Loucy (cell line): ENCODE data around the gene C3orf33.

ENCODE experiments used
- H2AFZ ChIP-seq: fragments of 200-600 bp; sonication (generic); 2 replicates; pipeline ENCODE4 v1.6.0; 2016; ENCODE audit warnings: antibody characterized with exemption, mild to moderate bottlenecking, low read length, moderate library complexity
- H3F3A ChIP-seq: fragments of 200-600 bp; 2 replicates; pipeline ENCODE4 v1.6.0; 2016; ENCODE audit warnings: antibody characterized with exemption, low read depth, mild to moderate bottlenecking
- H3K27me3 ChIP-seq: fragments of 200-600 bp; sonication (generic); 2 replicates; pipeline ENCODE4 v1.6.1; 2014; ENCODE audit warnings: low read length, mild to moderate bottlenecking; ENCODE audit not compliant: insufficient read depth, poor library complexity, severe bottlenecking
- H3K36me3 ChIP-seq: fragments of 200-600 bp; sonication (generic); 2 replicates; pipeline ENCODE4 v1.6.1; 2016; ENCODE audit warnings: low read length; ENCODE audit not compliant: insufficient read depth
- H3K4me1 ChIP-seq: fragments of 200-600 bp; sonication (generic); 2 replicates; pipeline ENCODE4 v1.5.1; 2014; ENCODE audit warnings: low read length, mild to moderate bottlenecking; ENCODE audit not compliant: insufficient read depth, poor library complexity, severe bottlenecking
- H3K4me2 ChIP-seq: fragments of 200-600 bp; sonication (generic); 2 replicates; pipeline ENCODE4 v1.6.0; 2014; ENCODE audit warnings: antibody characterized with exemption, low read length, low read depth, mild to moderate bottlenecking; ENCODE audit not compliant: poor library complexity, severe bottlenecking
- H3K4me3 ChIP-seq: fragments of 200-600 bp; sonication (generic); 2 replicates; pipeline ENCODE4 v1.5.1; 2014; ENCODE audit warnings: low read length, mild to moderate bottlenecking, mixed read lengths; ENCODE audit not compliant: poor library complexity, severe bottlenecking
- H3K79me2 ChIP-seq: fragments of 200-600 bp; sonication (generic); 2 replicates; pipeline ENCODE4 v1.6.1; 2014; ENCODE audit warnings: low read length; ENCODE audit not compliant: insufficient read depth
- H3K9ac ChIP-seq: fragments of 200-600 bp; sonication (generic); 2 replicates; pipeline ENCODE4 v1.6.0; 2014; ENCODE audit warnings: mild to moderate bottlenecking, low read depth, low read length, moderate library complexity; ENCODE audit not compliant: poor library complexity, severe bottlenecking
- H3K9me2 ChIP-seq: fragments of 200-600 bp; sonication (generic); replicated peaks from 2 replicates; pipeline ENCODE4 v1.6.1; 2016; ENCODE audit warnings: low read depth, low read length, mixed read lengths
- H3K9me3 ChIP-seq: fragments of 200-600 bp; sonication (generic); 2 replicates; pipeline ENCODE4 v1.6.1; 2014; ENCODE audit warnings: mild to moderate bottlenecking, antibody characterized with exemption, low read length, low read depth; ENCODE audit not compliant: insufficient read depth
- H4K20me1 ChIP-seq: fragments of 200-600 bp; sonication (generic); 2 replicates; pipeline ENCODE4 v1.6.0; 2014; ENCODE audit warnings: antibody characterized with exemption, low read length, mild to moderate bottlenecking; ENCODE audit not compliant: insufficient read depth, poor library complexity, severe bottlenecking
- EZH2phosphoT487 ChIP-seq: fragments of 200-600 bp; IDR thresholded peaks from 2 replicates; pipeline ENCODE4 v1.6.1; 2018; ENCODE audit warnings: antibody characterized with exemption, mild to moderate bottlenecking, moderate library complexity, borderline replicate concordance
- TF ChIP-seq, protein P1 (sequence below): fragments of 200-600 bp; sonication (generic); conservative IDR thresholded peaks from 2 replicates; pipeline ENCODE4 v1.5.1; 2014; ENCODE audit warnings: mild to moderate bottlenecking, antibody characterized with exemption, low read length

The C3orf33 gene

GRCh38 chr3:155805802-155806618 lies at the start of gene C3orf33:
Gene C3orf33 (minus strand): TSS chr3:155806278. CDS start chr3:155806252, 26 bp downstream.
- Histone ChIP-seq H3F3A (no peaks in the 10 kb centered on the region), H2AFZ (peak within 1 kb of the TSS; percentile 100), H3K36me3 (no peaks in the 10 kb centered on the region), H3K9me2 (no peaks in the 10 kb centered on the region), H3K27me3 (no peaks in the 10 kb centered on the region), H3K4me2 (peak within 1 kb of the TSS; percentile 88), H3K9me3 (no peaks in the 10 kb centered on the region), H3K79me2 (no peaks in the 10 kb centered on the region), H3K4me3 (peak within 1 kb of the TSS; percentile 99), H3K4me1 (peaks cover 17% of the 10 kb centered on the region), H3K9ac (peak within 1 kb of the TSS; percentile 97), H4K20me1 (no peaks in the 10 kb centered on the region)
- TF ChIP-seq EZH2phosphoT487: no peak
- TF ChIP-seq, protein P1, sequence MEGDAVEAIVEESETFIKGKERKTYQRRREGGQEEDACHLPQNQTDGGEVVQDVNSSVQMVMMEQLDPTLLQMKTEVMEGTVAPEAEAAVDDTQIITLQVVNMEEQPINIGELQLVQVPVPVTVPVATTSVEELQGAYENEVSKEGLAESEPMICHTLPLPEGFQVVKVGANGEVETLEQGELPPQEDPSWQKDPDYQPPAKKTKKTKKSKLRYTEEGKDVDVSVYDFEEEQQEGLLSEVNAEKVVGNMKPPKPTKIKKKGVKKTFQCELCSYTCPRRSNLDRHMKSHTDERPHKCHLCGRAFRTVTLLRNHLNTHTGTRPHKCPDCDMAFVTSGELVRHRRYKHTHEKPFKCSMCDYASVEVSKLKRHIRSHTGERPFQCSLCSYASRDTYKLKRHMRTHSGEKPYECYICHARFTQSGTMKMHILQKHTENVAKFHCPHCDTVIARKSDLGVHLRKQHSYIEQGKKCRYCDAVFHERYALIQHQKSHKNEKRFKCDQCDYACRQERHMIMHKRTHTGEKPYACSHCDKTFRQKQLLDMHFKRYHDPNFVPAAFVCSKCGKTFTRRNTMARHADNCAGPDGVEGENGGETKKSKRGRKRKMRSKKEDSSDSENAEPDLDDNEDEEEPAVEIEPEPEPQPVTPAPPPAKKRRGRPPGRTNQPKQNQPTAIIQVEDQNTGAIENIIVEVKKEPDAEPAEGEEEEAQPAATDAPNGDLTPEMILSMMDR: peak; percentile 79

DNA sequence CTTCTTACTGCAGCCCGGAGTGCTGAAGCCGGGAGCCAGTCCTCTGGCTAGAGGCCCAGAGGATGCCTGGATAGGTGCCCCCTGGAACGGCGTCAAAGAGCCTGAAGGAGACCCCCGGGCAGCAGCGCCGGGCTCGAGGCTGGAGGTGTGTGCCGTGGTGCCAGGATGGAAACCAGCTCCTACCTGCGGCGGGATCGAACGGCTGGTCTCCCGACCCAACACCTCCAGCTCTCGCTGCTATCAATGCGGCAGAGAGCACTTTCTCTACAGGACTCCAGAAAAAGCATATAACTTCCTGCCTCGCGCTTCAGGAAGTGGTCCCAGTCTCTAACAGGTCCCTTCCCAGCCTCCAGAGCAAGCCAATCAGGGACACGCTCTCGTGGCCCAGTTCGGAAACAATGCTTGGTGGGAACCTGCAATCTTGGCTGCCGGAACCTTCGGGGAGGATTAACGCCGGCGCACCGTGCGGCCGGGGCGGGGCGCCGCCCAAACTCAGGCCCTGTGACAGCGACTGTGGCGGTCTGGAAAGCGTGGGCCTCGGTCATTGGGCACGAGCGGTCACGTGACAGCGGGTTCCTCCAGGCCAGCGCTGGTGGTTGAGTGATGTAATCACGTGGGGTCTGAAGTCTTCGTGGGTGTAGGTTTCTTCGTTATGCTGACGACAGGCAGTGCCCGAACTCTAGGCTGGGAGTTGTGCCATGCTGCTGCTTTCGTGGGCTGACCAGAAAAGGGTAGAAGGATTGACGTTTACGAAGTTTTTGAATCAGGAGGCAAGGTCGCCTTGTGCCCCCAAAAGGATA lies 48.3 kb upstream of the C3orf33 start, which contains the start of gene SLC33A1:
TSS of gene SLC33A1 (minus strand) at position 287 of the 800 bp plus-strand sequence. CDS start 430 bp downstream, outside the sequence.
- Histone ChIP-seq H3K4me2 (peak within 1 kb of the TSS; percentile 90), H3K9me3 (no peaks in the 10 kb centered on the region), H3K27me3 (no peaks in the 10 kb centered on the region), H3K9ac (peak within 1 kb of the TSS; percentile 95), H3K4me3 (peak within 1 kb of the TSS; percentile 90), H3K79me2 (peaks cover 43% of the 10 kb centered on the region), H4K20me1 (peaks cover 26% of the 10 kb centered on the region), H3K9me2 (no peaks in the 10 kb centered on the region), H3K4me1 (peaks cover 20% of the 10 kb centered on the region), H3K36me3 (no peaks in the 10 kb centered on the region), H2AFZ (peak within 1 kb of the TSS; percentile 92), H3F3A (no peaks in the 10 kb centered on the region)
- no peak for TF ChIP-seq EZH2phosphoT487
- TF ChIP-seq, protein P1: no peak

DNA sequence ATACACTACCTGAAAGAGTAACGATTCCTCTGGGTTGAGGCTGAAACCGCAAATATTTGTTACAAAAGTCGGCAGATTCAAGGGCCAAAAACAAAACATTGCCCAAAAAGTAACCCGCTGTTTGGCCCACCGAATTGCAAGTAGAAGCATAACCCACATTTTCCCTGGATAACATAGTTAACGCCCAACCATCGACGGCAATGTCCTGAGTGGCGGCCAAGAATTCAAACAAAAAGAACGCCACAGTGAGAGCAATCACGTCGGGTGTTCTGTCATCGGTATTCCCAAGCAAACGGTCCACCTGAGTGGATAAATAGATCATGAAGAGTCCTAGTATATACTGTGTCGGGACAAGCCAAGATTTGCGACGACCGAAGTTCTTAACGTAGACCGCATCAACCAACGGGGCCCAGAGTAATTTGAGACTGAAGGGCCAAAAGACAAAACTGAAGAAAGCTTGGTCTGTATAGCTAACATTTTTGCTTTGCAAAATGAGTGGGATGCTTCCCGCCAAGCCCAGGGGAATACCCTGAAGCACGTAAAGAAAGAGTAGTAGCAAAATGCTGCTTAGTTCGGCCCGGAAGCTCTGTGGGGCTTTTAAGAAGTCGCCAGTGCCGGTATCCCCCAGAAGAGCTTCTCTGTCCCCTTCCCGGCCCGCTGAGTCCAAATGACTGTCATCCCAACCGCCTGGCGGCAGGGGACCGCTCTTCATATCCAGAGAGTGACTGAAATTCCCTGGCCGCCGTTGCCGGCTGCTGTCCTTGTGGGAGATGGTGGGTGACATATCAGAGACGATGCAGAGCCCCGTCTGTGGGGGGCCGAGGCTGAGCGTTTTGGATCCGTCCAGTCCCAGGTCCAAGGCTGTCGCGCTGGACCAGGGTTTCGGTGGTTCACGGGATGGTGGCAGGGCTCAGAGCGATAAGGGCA lies 47.4 kb upstream of the C3orf33 start:
- TF ChIP-seq EZH2phosphoT487: no peak
- TF ChIP-seq, protein P1: no peak
- no peaks in the 10 kb centered on the region for H3K9me2 ChIP-seq
- H3K27me3 ChIP-seq: no peaks in the 10 kb centered on the region
- H3K9me3 ChIP-seq: no peaks in the 10 kb centered on the region
- peaks cover 26% of the 10 kb centered on the region for H3K4me1 ChIP-seq
- H4K20me1 ChIP-seq: peaks cover 29% of the 10 kb centered on the region
- no peaks in the 10 kb centered on the region for H3K36me3 ChIP-seq
- H3K4me2 ChIP-seq: peak overlapping the region; percentile 90
- peaks cover 50% of the 10 kb centered on the region for H3K79me2 ChIP-seq
- peak overlapping the region; percentile 86 for H3K9ac ChIP-seq
- no peaks in the 10 kb centered on the region for H3F3A ChIP-seq
- peak overlapping the region; percentile 70; the same call in 1 of the 2 replicates for H2AFZ ChIP-seq
- H3K4me3 ChIP-seq: peak overlapping the region; percentile 90
